ENCODE measurements around the gene NINJ2. TPM values are rescaled to one million over a fixed set of nuclear protein-coding genes. Genes with fewer than 3 reads are reported as not detected.
A peak's percentile ranks its signal among the peaks of the same experiment; 100 is the strongest.
"Not testable (repeated sequence)": the region's sequence is repeated elsewhere in the genome, so short reads cannot be mapped to it uniquely, and the experiment has no call there.

Gene NINJ2
- total and polyA plus RNA-seq, 3 experiments from 2014 or later = 3.3 to 47.1 (median 4.2) TPM

GRCh38 chr12:644303-644639, 19.0 kb downstream of the NINJ2 start:
- no peak for DNase-seq
- Histone ChIP-seq H3K36me3 (ENCODE audit: insufficient read depth, low read length) (no peaks in the 10 kb centered on the region), H3K4me1 (ENCODE audit: insufficient read depth, low read length) (peaks cover 36% of the 10 kb centered on the region), H3K27me3 (ENCODE audit: insufficient read depth, low read length, poor library complexity, severe bottlenecking) (no peaks in the 10 kb centered on the region), H3K27ac (ENCODE audit: low read depth, low read length) (peak overlapping the region; percentile 83), H3K9me3 (ENCODE audit: low read length) (no peaks in the 10 kb centered on the region), H3K4me3 (ENCODE audit: low read length) (peak overlapping the region; percentile 92)
- Mint-ChIP-seq H3K4me1 (peaks cover 37 to 55% (median 44%) of the 10 kb centered on the region in 3 donors), H3K4me3 (peak overlapping the region; percentile 87 to 94 (median 92)), H3K36me3 (peaks cover 0 to 7% (median 2%) of the 10 kb centered on the region in 3 donors), H3K9me3 (no peaks in the 10 kb centered on the region), H3K27me3 (peaks cover 0 to 2% of the 10 kb centered on the region in 2 donors), H3K27ac (peak overlapping the region; percentile 93 to 98 (median 97))
- CTCF ChIA-PET = interaction anchor here (1.7 to 4.6 kb wide), 2 partner anchors 108 to 169 kb away, joined by 5 to 41 read pairs; partner anchors contain the start of gene WNK1
- POLR2A ChIA-PET = interaction anchor here (0.6 to 2.6 kb wide), 2 partner anchors 27 to 108 kb away, joined by 4 to 39 read pairs; partner anchors contain the start of gene WNK1

- ChIA-PET POLR2A (interaction anchor here (0.6 to 2.6 kb wide), 4 partner anchors 27 to 108 kb away, joined by 4 to 39 read pairs (median 6); partner anchors contain the start of gene WNK1), CTCF (interaction anchor here (0.6 to 4.6 kb wide), 3 partner anchors 109 to 170 kb away, joined by 3 to 41 read pairs (median 5); partner anchors contain the start of gene WNK1)
- Mint-ChIP-seq H3K36me3 (peaks cover 0 to 7% (median 2%) of the 10 kb centered on the region in 3 donors), H3K4me1 (peaks cover 42 to 59% (median 50%) of the 10 kb centered on the region in 3 donors), H3K9me3 (no peaks in the 10 kb centered on the region), H3K27me3 (peaks cover 0 to 2% of the 10 kb centered on the region in 2 donors), H3K4me3 (peak overlapping the region; percentile 87 to 94 (median 92)), H3K27ac (peak overlapping the region; percentile 93 to 98 (median 97))
- H3K4me1 ChIP-seq (ENCODE audit: insufficient read depth, low read length) = peaks cover 42% of the 10 kb centered on the region
- no peaks in the 10 kb centered on the region for H3K27me3 ChIP-seq (ENCODE audit: insufficient read depth, low read length, poor library complexity, severe bottlenecking)
- no peaks in the 10 kb centered on the region for H3K36me3 ChIP-seq (ENCODE audit: insufficient read depth, low read length)
- H3K4me3 ChIP-seq (ENCODE audit: low read length) = peak overlapping the region; percentile 92
- H3K27ac ChIP-seq (ENCODE audit: low read depth, low read length) = peak overlapping the region; percentile 83
- H3K9me3 ChIP-seq (ENCODE audit: low read length) = no peaks in the 10 kb centered on the region
- peak in 2 of 5 donors; percentile 22 to 53 for DNase-seq
These were observed 19.6 kb downstream of the NINJ2 start for GRCh38 chr12:643475-644302.

- Mint-ChIP-seq H3K9me3 (no peaks in the 10 kb centered on the region), H3K27me3 (peaks cover 0 to 2% of the 10 kb centered on the region in 2 donors), H3K27ac (peak overlapping the region; percentile 93 to 98 (median 97)), H3K36me3 (peaks cover 0 to 7% (median 2%) of the 10 kb centered on the region in 3 donors), H3K4me3 (peak overlapping the region; percentile 87 to 94 (median 92)), H3K4me1 (peaks cover 44 to 58% (median 52%) of the 10 kb centered on the region in 3 donors)
- CTCF ChIA-PET = interaction anchor here (0.6 to 4.6 kb wide), 5 partner anchors 47 to 171 kb away, joined by 3 to 41 read pairs (median 5); partner anchors contain the start of gene WNK1
- Histone ChIP-seq H3K4me1 (ENCODE audit: insufficient read depth, low read length) (peaks cover 44% of the 10 kb centered on the region), H3K27me3 (ENCODE audit: insufficient read depth, low read length, poor library complexity, severe bottlenecking) (no peaks in the 10 kb centered on the region), H3K9me3 (ENCODE audit: low read length) (no peaks in the 10 kb centered on the region), H3K4me3 (ENCODE audit: low read length) (peak overlapping the region; percentile 92), H3K36me3 (ENCODE audit: insufficient read depth, low read length) (no peaks in the 10 kb centered on the region), H3K27ac (ENCODE audit: low read depth, low read length) (peak overlapping the region; percentile 83)
- peak; percentile 73 to 86 (median 77) for DNase-seq
- POLR2A ChIA-PET = interaction anchor here (0.8 to 2.6 kb wide), 5 partner anchors 42 to 117 kb away, joined by 3 to 39 read pairs (median 5); partner anchors contain the start of gene WNK1
These were observed 20.4 kb downstream of the NINJ2 start for GRCh38 chr12:642633-643474.

GRCh38 chr12:641321-641720, 21.9 kb downstream of the NINJ2 start:
- Mint-ChIP-seq H3K4me1 (peaks cover 43 to 63% (median 52%) of the 10 kb centered on the region in 3 donors), H3K4me3 (peak overlapping the region in 5 of 7 donors; percentile 73 to 90 (median 87)), H3K27ac (peak overlapping the region; percentile 17 to 92 (median 44))
- H3K27me3 Mint-ChIP-seq; H3K9me3 Mint-ChIP-seq; DNase-seq; POLR2A ChIA-PET; H3K4me3 ChIP-seq (ENCODE audit: low read length); H3K27me3 ChIP-seq (ENCODE audit: insufficient read depth, low read length, poor library complexity, severe bottlenecking); H3K9me3 ChIP-seq (ENCODE audit: low read length); H3K36me3 Mint-ChIP-seq; H3K36me3 ChIP-seq (ENCODE audit: insufficient read depth, low read length); H3K27ac ChIP-seq (ENCODE audit: low read depth, low read length): not testable (repeated sequence)
- peaks cover 44% of the 10 kb centered on the region for H3K4me1 ChIP-seq (ENCODE audit: insufficient read depth, low read length)
- CTCF ChIA-PET = interaction anchor here (2.0 to 4.6 kb wide), 2 partner anchors 65 to 111 kb away, joined by 7 to 41 read pairs; partner anchors contain the start of gene WNK1

GRCh38 chr12:640773-641172, 22.5 kb downstream of the NINJ2 start:
- Mint-ChIP-seq H3K4me1 (peaks cover 43 to 62% (median 52%) of the 10 kb centered on the region in 3 donors), H3K4me3 (peak overlapping the region in 5 of 7 donors; percentile 28 to 90 (median 49)), H3K36me3 (peaks cover 0 to 4% (median 2%) of the 10 kb centered on the region in 3 donors), H3K27ac (peak overlapping the region; percentile 75 to 92 (median 87)), H3K9me3 (no peaks in the 10 kb centered on the region), H3K27me3 (peaks cover 0 to 2% of the 10 kb centered on the region in 2 donors)
- H3K27ac ChIP-seq (ENCODE audit: low read depth, low read length) = no peak overlapping the region
- ChIA-PET CTCF (interaction anchor here (4.6 kb wide), 1 partner anchor 112 kb away, joined by 41 read pairs; the partner anchor contains the start of gene WNK1), POLR2A (no interaction called here)
- H3K9me3 ChIP-seq (ENCODE audit: low read length) = no peaks in the 10 kb centered on the region
- DNase-seq = no peak
- no peaks in the 10 kb centered on the region for H3K27me3 ChIP-seq (ENCODE audit: insufficient read depth, low read length, poor library complexity, severe bottlenecking)
- no peaks in the 10 kb centered on the region for H3K36me3 ChIP-seq (ENCODE audit: insufficient read depth, low read length)
- H3K4me1 ChIP-seq (ENCODE audit: insufficient read depth, low read length) = peaks cover 44% of the 10 kb centered on the region
- no peak overlapping the region for H3K4me3 ChIP-seq (ENCODE audit: low read length)

GRCh38 chr12:639988-640387, 23.3 kb downstream of the NINJ2 start:
- H3K4me3 Mint-ChIP-seq = peak overlapping the region in 1 of 7 donors; percentile 66
- H3K9me3 ChIP-seq (ENCODE audit: low read length) = no peaks in the 10 kb centered on the region
- no peak for DNase-seq
- H3K36me3 ChIP-seq (ENCODE audit: insufficient read depth, low read length) = no peaks in the 10 kb centered on the region
- no peak overlapping the region for H3K27ac ChIP-seq (ENCODE audit: low read depth, low read length)
- peaks cover 0 to 2% of the 10 kb centered on the region in 2 donors for H3K27me3 Mint-ChIP-seq
- ChIA-PET POLR2A (no interaction called here), CTCF (no interaction called here)
- peak overlapping the region; percentile 75 to 97 (median 88) for H3K27ac Mint-ChIP-seq
- H3K4me3 ChIP-seq (ENCODE audit: low read length) = no peak overlapping the region
- H3K4me1 Mint-ChIP-seq = peaks cover 42 to 55% (median 54%) of the 10 kb centered on the region in 3 donors
- no peaks in the 10 kb centered on the region for H3K27me3 ChIP-seq (ENCODE audit: insufficient read depth, low read length, poor library complexity, severe bottlenecking)
- peaks cover 44% of the 10 kb centered on the region for H3K4me1 ChIP-seq (ENCODE audit: insufficient read depth, low read length)
- H3K36me3 Mint-ChIP-seq = peaks cover 0 to 6% (median 0%) of the 10 kb centered on the region in 3 donors
- H3K9me3 Mint-ChIP-seq = no peaks in the 10 kb centered on the region

- H3K27me3 ChIP-seq (ENCODE audit: insufficient read depth, low read length, poor library complexity, severe bottlenecking) = no peaks in the 10 kb centered on the region
- ChIA-PET POLR2A (interaction anchor here (0.9 kb wide), 1 partner anchor 11 kb away, joined by 3 read pairs; no protein-coding TSS in a partner anchor), CTCF (no interaction called here)
- Mint-ChIP-seq H3K4me3 (peak overlapping the region in 1 of 7 donors; percentile 66), H3K4me1 (peaks cover 42 to 55% (median 53%) of the 10 kb centered on the region in 3 donors), H3K36me3 (peaks cover 0 to 6% (median 0%) of the 10 kb centered on the region in 3 donors), H3K9me3 (no peaks in the 10 kb centered on the region), H3K27me3 (peaks cover 0 to 2% of the 10 kb centered on the region in 2 donors), H3K27ac (peak overlapping the region; percentile 75 to 97 (median 88))
- DNase-seq = no peak
- H3K4me1 ChIP-seq (ENCODE audit: insufficient read depth, low read length) = peaks cover 44% of the 10 kb centered on the region
- H3K36me3 ChIP-seq (ENCODE audit: insufficient read depth, low read length) = no peaks in the 10 kb centered on the region
- no peaks in the 10 kb centered on the region for H3K9me3 ChIP-seq (ENCODE audit: low read length)
- no peak overlapping the region for H3K27ac ChIP-seq (ENCODE audit: low read depth, low read length)
- H3K4me3 ChIP-seq (ENCODE audit: low read length) = no peak overlapping the region
These were observed 23.7 kb downstream of the NINJ2 start for GRCh38 chr12:639566-639965.
